ENCODE measurements around the gene CLRN1.

DNA sequence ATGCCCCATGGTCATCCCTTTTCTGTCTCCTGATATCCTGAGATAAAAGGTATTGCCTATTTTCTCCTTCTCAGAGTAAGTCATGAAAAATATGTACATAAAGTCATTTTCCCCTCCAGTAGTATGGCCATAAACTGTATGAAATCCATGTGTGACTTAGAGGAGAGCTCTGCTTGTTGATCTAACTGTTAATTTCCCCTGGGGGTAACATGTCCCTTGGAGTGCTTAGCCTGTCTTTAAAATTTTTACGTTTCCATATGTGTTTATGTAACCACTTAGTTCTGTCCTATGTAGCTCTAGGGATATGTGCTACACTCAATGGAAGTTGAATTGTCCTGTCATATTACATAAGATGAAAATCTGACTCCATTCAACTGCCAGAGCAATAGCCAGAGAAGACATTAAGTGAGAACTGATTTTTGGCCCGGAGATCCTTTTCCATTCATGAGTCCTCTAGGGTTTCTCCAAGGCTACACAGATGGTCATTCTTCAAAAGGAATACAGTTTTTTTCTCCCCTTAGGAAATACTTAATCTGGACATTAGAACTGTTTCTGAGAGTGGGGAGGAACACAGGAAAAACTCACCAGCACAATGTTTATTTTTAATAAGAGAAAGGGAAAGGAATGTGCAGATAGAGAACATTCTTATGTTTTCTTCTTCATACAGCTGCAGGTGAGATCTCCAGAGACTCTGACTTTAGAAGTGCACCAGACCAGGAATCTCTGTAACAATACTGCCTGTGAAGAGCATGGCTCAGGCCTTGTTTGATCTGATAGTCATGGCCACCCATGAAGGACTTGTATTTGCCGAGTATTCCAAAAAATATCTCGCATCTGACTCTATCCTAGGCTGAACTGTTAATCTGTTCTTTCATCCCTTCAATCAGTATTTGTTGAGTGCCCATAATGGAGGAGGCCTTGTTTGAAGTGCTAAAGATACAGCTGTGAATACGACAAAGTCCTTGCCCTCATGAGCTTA, 29.8 kb upstream of the CLRN1 start:
- TF ChIP-seq, protein P1, sequence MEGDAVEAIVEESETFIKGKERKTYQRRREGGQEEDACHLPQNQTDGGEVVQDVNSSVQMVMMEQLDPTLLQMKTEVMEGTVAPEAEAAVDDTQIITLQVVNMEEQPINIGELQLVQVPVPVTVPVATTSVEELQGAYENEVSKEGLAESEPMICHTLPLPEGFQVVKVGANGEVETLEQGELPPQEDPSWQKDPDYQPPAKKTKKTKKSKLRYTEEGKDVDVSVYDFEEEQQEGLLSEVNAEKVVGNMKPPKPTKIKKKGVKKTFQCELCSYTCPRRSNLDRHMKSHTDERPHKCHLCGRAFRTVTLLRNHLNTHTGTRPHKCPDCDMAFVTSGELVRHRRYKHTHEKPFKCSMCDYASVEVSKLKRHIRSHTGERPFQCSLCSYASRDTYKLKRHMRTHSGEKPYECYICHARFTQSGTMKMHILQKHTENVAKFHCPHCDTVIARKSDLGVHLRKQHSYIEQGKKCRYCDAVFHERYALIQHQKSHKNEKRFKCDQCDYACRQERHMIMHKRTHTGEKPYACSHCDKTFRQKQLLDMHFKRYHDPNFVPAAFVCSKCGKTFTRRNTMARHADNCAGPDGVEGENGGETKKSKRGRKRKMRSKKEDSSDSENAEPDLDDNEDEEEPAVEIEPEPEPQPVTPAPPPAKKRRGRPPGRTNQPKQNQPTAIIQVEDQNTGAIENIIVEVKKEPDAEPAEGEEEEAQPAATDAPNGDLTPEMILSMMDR (IDR thresholded peaks at IDR 0.05 in 8 of 11, conservative IDR thresholded peaks at IDR 0.05 in 3 of 11) = no peak
- TF ChIP-seq POLR2A (IDR thresholded peaks at IDR 0.05) (no peak), POLR2AphosphoS5 (IDR thresholded peaks at IDR 0.05) (no peak)
